Astrocyte (in vitro differentiated cells and primary cell): ENCODE results near the gene DNAH11. TPM values are rescaled to one million over a fixed set of nuclear protein-coding genes. Genes with fewer than 3 reads are reported as not detected.
"Not testable (repeated sequence)": the region's sequence is repeated elsewhere in the genome, so short reads cannot be mapped to it uniquely, and the experiment has no call there.

Source experiments
- DNase-seq: peaks from one replicate; pipeline ENCODE4 v3.0.0-alpha.2; 2010; ENCODE audit warnings: low read depth
- FAIRE-seq: peaks from 2 replicates; lab custom pipeline; 2011; peaks lifted over from hg19 to GRCh38; lab: Jason Lieb, UNC
- H2AFZ ChIP-seq: 2 replicates; pipeline ENCODE4 v1.6.0; 2012; ENCODE audit warnings: low read depth, low read length, inconsistent platforms
- H3K27ac ChIP-seq: 2 replicates; pipeline ENCODE4 v1.5.1; 2011; ENCODE audit warnings: low read depth, low read length, inconsistent platforms
- H3K27me3 ChIP-seq: 2 replicates; pipeline ENCODE4 v1.6.0; 2011; ENCODE audit warnings: low read length, inconsistent platforms; ENCODE audit not compliant: insufficient read depth
- H3K36me3 ChIP-seq: 2 replicates; pipeline ENCODE4 v1.5.1; 2011; ENCODE audit warnings: low read length, inconsistent platforms; ENCODE audit not compliant: insufficient read depth
- H3K4me1 ChIP-seq: 2 replicates; pipeline ENCODE4 v1.5.1; 2011; ENCODE audit warnings: low read length, inconsistent platforms; ENCODE audit not compliant: insufficient read depth
- H3K4me2 ChIP-seq: 2 replicates; pipeline ENCODE4 v1.6.0; 2012; ENCODE audit warnings: low read length, inconsistent platforms
- H3K4me3 ChIP-seq: 2 replicates; pipeline ENCODE4 v1.5.1; 2011; ENCODE audit warnings: low read depth, mild to moderate bottlenecking, low read length, inconsistent platforms; ENCODE audit not compliant: insufficient read depth
- H3K79me2 ChIP-seq: 2 replicates; pipeline ENCODE4 v1.6.0; 2012; ENCODE audit warnings: mild to moderate bottlenecking, low read length, inconsistent platforms; ENCODE audit not compliant: insufficient read depth
- H3K9ac ChIP-seq: 2 replicates; pipeline ENCODE4 v1.6.0; 2012; ENCODE audit warnings: mild to moderate bottlenecking, low read length, inconsistent platforms
- H3K9me3 ChIP-seq: 2 replicates; pipeline ENCODE4 v1.5.1; 2012; ENCODE audit warnings: low read depth, mild to moderate bottlenecking, low read length, inconsistent platforms; ENCODE audit not compliant: insufficient read depth
- H4K20me1 ChIP-seq: 2 replicates; pipeline ENCODE4 v1.6.0; 2012; ENCODE audit warnings: low read length, inconsistent platforms; ENCODE audit not compliant: insufficient read depth
- H3K27ac Mint-ChIP-seq: one replicate; pipeline ENCODE4 v1.8.0; 2021; ENCODE audit warnings: mild to moderate bottlenecking, mixed read lengths; ENCODE audit not compliant: unreplicated experiment
- H3K27me3 Mint-ChIP-seq: one replicate; pipeline ENCODE4 v1.8.0; 2021; ENCODE audit warnings: low read depth, mixed read lengths; ENCODE audit not compliant: unreplicated experiment
- H3K36me3 Mint-ChIP-seq: one replicate; pipeline ENCODE4 v1.8.0; 2021; ENCODE audit warnings: low read depth, mixed read lengths; ENCODE audit not compliant: unreplicated experiment
- H3K4me1 Mint-ChIP-seq: one replicate; pipeline ENCODE4 v1.8.0; 2021; ENCODE audit warnings: low read depth, mixed read lengths; ENCODE audit not compliant: unreplicated experiment
- H3K4me3 Mint-ChIP-seq: one replicate; pipeline ENCODE4 v1.8.0; 2021; ENCODE audit warnings: mild to moderate bottlenecking, moderate library complexity, mixed read lengths; ENCODE audit not compliant: unreplicated experiment
- H3K9me3 Mint-ChIP-seq: one replicate; pipeline ENCODE4 v1.8.0; 2021; ENCODE audit warnings: mild to moderate bottlenecking, mixed read lengths; ENCODE audit not compliant: unreplicated experiment
- EZH2 ChIP-seq: IDR thresholded peaks from 2 replicates; pipeline ENCODE4 v1.6.1; 2012; ENCODE audit warnings: mild to moderate bottlenecking, low read length, inconsistent platforms; ENCODE audit not compliant: insufficient read depth
- total RNA-seq: library from RNA; stranded (reverse); gene quantifications from 2 replicates; pipeline ENCODE4 v1.2.1, GENCODE V29; 2021
- TF ChIP-seq, protein P1 (sequence below): IDR thresholded peaks from 2 replicates; pipeline ENCODE4 v1.5.1; 2011; ENCODE audit warnings: low read depth, mild to moderate bottlenecking, inconsistent platforms, low read length, moderate library complexity; ENCODE audit not compliant: insufficient read depth

Gene DNAH11
- total RNA-seq, 1 donor from 2014 or later, result 0.43 TPM

DNA sequence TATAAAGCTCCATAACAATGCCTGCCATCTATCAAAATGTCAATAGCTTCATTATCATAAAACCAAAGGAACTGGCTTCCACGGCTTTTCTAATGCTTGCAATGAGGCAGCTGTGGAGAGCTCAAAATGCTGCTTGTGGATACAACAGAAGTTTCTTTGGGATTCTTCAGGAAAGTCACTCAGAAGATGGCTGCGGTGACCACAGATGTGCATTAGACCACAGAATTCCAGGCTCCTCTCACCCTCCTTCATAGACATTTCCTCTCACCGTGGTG lies 325.7 kb downstream of the DNAH11 start:
- no peaks in the 10 kb centered on the region for H3K27me3 ChIP-seq
- Mint-ChIP-seq H3K9me3 (no peaks in the 10 kb centered on the region), H3K27ac (no peak overlapping the region), H3K27me3 (no peaks in the 10 kb centered on the region), H3K36me3 (peaks cover 2% of the 10 kb centered on the region), H3K4me3 (no peak overlapping the region), H3K4me1 (peaks cover 23% of the 10 kb centered on the region)
- no peak for DNase-seq
- no peak overlapping the region for H3K9ac ChIP-seq
- H3K4me2 ChIP-seq, result no peak overlapping the region
- H3K4me3 ChIP-seq, result no peak overlapping the region
- H2AFZ ChIP-seq, result no peak overlapping the region
- no peak for FAIRE-seq
- H3K9me3 ChIP-seq, result no peaks in the 10 kb centered on the region
- H3K79me2 ChIP-seq, result no peaks in the 10 kb centered on the region
- TF ChIP-seq, protein P1, sequence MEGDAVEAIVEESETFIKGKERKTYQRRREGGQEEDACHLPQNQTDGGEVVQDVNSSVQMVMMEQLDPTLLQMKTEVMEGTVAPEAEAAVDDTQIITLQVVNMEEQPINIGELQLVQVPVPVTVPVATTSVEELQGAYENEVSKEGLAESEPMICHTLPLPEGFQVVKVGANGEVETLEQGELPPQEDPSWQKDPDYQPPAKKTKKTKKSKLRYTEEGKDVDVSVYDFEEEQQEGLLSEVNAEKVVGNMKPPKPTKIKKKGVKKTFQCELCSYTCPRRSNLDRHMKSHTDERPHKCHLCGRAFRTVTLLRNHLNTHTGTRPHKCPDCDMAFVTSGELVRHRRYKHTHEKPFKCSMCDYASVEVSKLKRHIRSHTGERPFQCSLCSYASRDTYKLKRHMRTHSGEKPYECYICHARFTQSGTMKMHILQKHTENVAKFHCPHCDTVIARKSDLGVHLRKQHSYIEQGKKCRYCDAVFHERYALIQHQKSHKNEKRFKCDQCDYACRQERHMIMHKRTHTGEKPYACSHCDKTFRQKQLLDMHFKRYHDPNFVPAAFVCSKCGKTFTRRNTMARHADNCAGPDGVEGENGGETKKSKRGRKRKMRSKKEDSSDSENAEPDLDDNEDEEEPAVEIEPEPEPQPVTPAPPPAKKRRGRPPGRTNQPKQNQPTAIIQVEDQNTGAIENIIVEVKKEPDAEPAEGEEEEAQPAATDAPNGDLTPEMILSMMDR, result no peak
- no peak for TF ChIP-seq EZH2
- H3K4me1 ChIP-seq, result no peaks in the 10 kb centered on the region
- H4K20me1 ChIP-seq, result no peaks in the 10 kb centered on the region
- H3K36me3 ChIP-seq, result no peaks in the 10 kb centered on the region
- no peak overlapping the region for H3K27ac ChIP-seq

GRCh38 chr7:21869785-21870402 lies 327.1 kb downstream of the DNAH11 start:
- DNase-seq (peak; percentile 25), FAIRE-seq (no peak)
- H3K9me3 Mint-ChIP-seq, result no peaks in the 10 kb centered on the region
- Histone ChIP-seq H3K9me3 (no peaks in the 10 kb centered on the region), H3K27ac (no peak overlapping the region), H2AFZ (no peak overlapping the region), H3K4me3 (no peak overlapping the region), H3K9ac (no peak overlapping the region), H3K4me2 (no peak overlapping the region), H3K4me1 (no peaks in the 10 kb centered on the region), H3K36me3 (no peaks in the 10 kb centered on the region), H3K27me3 (no peaks in the 10 kb centered on the region), H3K79me2 (no peaks in the 10 kb centered on the region), H4K20me1 (no peaks in the 10 kb centered on the region)
- H3K4me1 Mint-ChIP-seq, result peaks cover 23% of the 10 kb centered on the region
- peaks cover 2% of the 10 kb centered on the region for H3K36me3 Mint-ChIP-seq
- H3K27ac Mint-ChIP-seq, result peak overlapping the region; percentile 81
- H3K27me3 Mint-ChIP-seq, result no peaks in the 10 kb centered on the region
- TF ChIP-seq, protein P1, result no peak
- no peak for TF ChIP-seq EZH2
- no peak overlapping the region for H3K4me3 Mint-ChIP-seq

DNA sequence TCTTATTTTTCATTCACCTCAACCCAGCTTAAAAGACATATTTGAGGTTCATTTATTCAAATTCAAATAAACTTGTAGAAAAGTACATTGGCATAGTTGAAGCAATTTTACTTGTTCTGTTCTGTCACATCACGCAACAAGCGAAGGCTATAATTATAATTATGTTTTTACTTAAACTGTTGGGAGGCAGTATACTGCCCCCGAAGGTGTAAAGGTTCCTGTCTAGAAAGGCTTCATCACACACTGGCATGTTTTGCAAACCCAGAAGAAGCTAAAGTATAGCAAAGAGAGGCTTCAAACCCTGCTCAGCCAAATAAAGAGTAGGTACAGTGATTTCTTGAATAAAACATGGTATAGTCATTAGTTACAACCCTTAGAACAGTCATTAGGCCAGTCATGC lies 340.2 kb downstream of the DNAH11 start:
- Histone ChIP-seq H3K9ac (no peak overlapping the region), H3K9me3 (no peaks in the 10 kb centered on the region), H3K4me3 (no peak overlapping the region), H3K27me3 (no peaks in the 10 kb centered on the region), H2AFZ (no peak overlapping the region), H4K20me1 (no peaks in the 10 kb centered on the region), H3K4me1 (no peaks in the 10 kb centered on the region), H3K79me2 (no peaks in the 10 kb centered on the region), H3K4me2 (no peak overlapping the region), H3K27ac (no peak overlapping the region), H3K36me3 (no peaks in the 10 kb centered on the region)
- Mint-ChIP-seq H3K4me3 (no peak overlapping the region), H3K9me3 (no peaks in the 10 kb centered on the region), H3K4me1 (no peaks in the 10 kb centered on the region), H3K36me3 (no peaks in the 10 kb centered on the region), H3K27me3 (no peaks in the 10 kb centered on the region), H3K27ac (no peak overlapping the region)
- no peak for DNase-seq
- no peak for FAIRE-seq
- no peak for TF ChIP-seq EZH2
- TF ChIP-seq, protein P1, result no peak

DNA sequence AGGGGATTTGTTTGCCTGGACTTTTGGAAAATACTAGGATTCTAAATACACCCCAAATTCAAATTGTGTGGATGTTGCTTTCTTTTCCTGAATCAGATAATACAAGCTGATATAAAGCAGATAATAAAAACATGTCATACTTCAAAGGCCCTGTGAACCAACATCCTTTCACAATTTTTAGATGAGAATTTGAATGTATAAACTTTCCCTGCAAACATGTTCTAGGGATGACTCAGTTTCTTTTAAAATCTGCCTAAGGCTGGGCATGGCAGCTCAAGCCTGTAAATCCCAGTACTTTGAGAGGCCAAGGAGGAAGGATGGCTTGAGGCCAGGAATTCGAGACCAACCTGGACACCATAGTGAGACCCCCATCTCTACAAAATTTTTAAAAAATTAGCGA lies 340.7 kb downstream of the DNAH11 start:
- not testable (repeated sequence) for DNase-seq, H3K27ac Mint-ChIP-seq, H3K9me3 Mint-ChIP-seq, H3K27me3 Mint-ChIP-seq, H3K36me3 Mint-ChIP-seq, H3K4me2 ChIP-seq, H3K36me3 ChIP-seq, H3K9ac ChIP-seq, H3K4me3 Mint-ChIP-seq, H3K4me1 Mint-ChIP-seq, H3K4me1 ChIP-seq, H3K9me3 ChIP-seq, H3K27me3 ChIP-seq, H2AFZ ChIP-seq, H4K20me1 ChIP-seq, FAIRE-seq, H3K4me3 ChIP-seq, H3K79me2 ChIP-seq, H3K27ac ChIP-seq
